Thyroid gland (tissue), 4 donors: ENCODE results near the gene SEC22C. TPM values are rescaled to one million over a fixed set of nuclear protein-coding genes. Genes with fewer than 3 reads are reported as not detected.
A peak's percentile ranks its signal among the peaks of the same experiment; 100 is the strongest.

Source experiments
- DNase-seq, 2 donors: peaks; one replicate each; pipeline ENCODE4 v3.0.0-alpha.2; 2019
- H3K27ac ChIP-seq, 3 donors: fragments of 200-600 bp; sonication (generic); 1 replicate in 2 of 3; 2 replicates in 1 of 3; pipeline ENCODE4 v1.5.1; 2016 to 2019; ENCODE audit warnings: mild to moderate bottlenecking in 1 of 3, moderate library complexity in 1 of 3
- H3K27me3 ChIP-seq: fragments of 200-600 bp; sonication (generic); one replicate; pipeline ENCODE4 v1.5.1; 2019
- H3K36me3 ChIP-seq, 2 donors: fragments of 200-600 bp; sonication (generic); one replicate each; pipeline ENCODE4 v1.5.1; 2016 to 2019
- H3K4me1 ChIP-seq, 2 donors: fragments of 200-600 bp; sonication (generic); one replicate each; pipeline ENCODE4 v1.5.1; 2017 to 2019
- H3K4me3 ChIP-seq, 3 donors: fragments of 200-600 bp; sonication (generic); replicated peaks in 1 of 3; 1 replicate in 2 of 3; 2 replicates in 1 of 3; pipeline ENCODE4 v1.5.1; 2016; ENCODE audit warnings: mild to moderate bottlenecking in 1 of 3
- H3K9me3 ChIP-seq: fragments of 200-600 bp; sonication (generic); one replicate; pipeline ENCODE4 v1.5.1; 2017
- POLR2A ChIP-seq, 2 donors: fragments of 450-650 bp; IDR thresholded peaks; one replicate each; pipeline ENCODE4 v1.6.1; 2017; ENCODE audit warnings: antibody characterized with exemption in 2 of 2, mild to moderate bottlenecking in 2 of 2, moderate library complexity in 1 of 2
- WGBS, 2 donors: methylation state at CpG; one replicate each; pipeline ENCODE4 v1.1.5; 2017; 5-methylcytosine and 5-hydroxymethylcytosine counted together
- intact Hi-C: fragments of 100-400 bp; cut with DNase I; formaldehyde crosslinking; loops from one replicate; pipeline ENCODE4 v1.15.1; 2023
- total RNA-seq, 4 donors: library from RNA; depleted of rRNA; stranded (reverse); fragments of >200 nt; gene quantifications; one replicate each; pipeline ENCODE4 v1.2.3, GENCODE V29; 2016
- TF ChIP-seq, protein P1 (sequence below), 6 experiments: fragments of 200-600 bp in 3 of 6; fragments of 450-650 bp in 3 of 6; sonication (generic) in 3 of 6; IDR thresholded peaks; one replicate each; pipeline ENCODE4 v1.5.1; 2016 to 2019; ENCODE audit warnings: antibody characterized with exemption in 6 of 6, mild to moderate bottlenecking in 2 of 6, inconsistent platforms in 1 of 6, moderate library complexity in 1 of 6

The SEC22C gene, protein sequence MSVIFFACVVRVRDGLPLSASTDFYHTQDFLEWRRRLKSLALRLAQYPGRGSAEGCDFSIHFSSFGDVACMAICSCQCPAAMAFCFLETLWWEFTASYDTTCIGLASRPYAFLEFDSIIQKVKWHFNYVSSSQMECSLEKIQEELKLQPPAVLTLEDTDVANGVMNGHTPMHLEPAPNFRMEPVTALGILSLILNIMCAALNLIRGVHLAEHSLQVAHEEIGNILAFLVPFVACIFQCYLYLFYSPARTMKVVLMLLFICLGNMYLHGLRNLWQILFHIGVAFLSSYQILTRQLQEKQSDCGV
- 10 to 100 TPM; 59.9 to 66.4 (median 62.7) TPM for total RNA-seq

DNA sequence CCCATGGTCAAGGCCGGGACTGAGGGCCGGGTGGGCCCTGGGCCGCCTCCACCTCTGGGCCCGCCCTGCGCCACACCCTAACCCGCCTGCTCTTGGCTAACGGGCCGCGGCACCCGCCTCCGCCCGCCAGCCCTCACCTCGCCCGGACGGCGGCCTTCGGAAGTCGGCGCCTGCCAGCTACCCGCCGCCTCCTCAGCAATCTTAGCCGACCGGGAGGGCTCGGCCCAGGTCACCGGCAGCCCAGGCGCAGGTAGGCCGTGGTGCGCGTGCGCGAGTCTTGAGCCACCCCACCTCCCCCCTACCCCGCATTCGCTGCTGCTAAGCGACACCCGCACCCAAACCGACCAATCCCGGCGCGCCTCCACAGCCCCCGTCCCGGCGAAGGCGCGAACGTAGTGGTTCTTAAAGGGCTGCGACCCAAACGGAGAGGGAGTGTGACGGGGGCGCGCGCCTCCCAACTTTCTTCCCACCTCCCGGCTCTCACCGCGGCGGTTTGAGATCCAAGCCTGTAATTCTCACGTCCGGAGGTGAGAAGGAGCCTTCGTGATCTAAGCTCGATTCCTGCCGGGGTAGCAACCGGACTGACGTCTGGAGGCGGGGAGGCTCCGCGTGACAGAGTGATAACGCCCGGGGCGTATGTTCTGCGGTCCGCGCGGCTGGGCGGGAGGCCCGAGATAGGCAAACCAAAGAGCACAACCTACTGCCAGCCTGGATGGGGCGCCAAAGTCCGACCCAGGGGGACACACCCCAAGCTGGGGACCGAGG is at the start of gene SEC22C:
SEC22C (minus strand) TSS at position 259 of the 765 bp plus-strand sequence. CDS start 12,921 bp downstream, outside the sequence.
- intact Hi-C loops, result loop anchor here (10.0 kb wide), 1 partner anchor 617 kb away; the partner anchor contains the start of gene ULK4
- H3K27me3 ChIP-seq, result no peaks in the 10 kb centered on the region
- 0 to 1% methylated on average over 21 to 26 of the region's 77 CpGs for WGBS, 2 donors
- DNase-seq, result peak; percentile 97
- H3K27ac ChIP-seq, result peak within 1 kb of the TSS; percentile 75 to 84 (median 82)
- no peaks in the 10 kb centered on the region for H3K9me3 ChIP-seq
- H3K4me1 ChIP-seq, result peaks cover 8 to 11% of the 10 kb centered on the region in 2 donors
- TF ChIP-seq, protein P1, sequence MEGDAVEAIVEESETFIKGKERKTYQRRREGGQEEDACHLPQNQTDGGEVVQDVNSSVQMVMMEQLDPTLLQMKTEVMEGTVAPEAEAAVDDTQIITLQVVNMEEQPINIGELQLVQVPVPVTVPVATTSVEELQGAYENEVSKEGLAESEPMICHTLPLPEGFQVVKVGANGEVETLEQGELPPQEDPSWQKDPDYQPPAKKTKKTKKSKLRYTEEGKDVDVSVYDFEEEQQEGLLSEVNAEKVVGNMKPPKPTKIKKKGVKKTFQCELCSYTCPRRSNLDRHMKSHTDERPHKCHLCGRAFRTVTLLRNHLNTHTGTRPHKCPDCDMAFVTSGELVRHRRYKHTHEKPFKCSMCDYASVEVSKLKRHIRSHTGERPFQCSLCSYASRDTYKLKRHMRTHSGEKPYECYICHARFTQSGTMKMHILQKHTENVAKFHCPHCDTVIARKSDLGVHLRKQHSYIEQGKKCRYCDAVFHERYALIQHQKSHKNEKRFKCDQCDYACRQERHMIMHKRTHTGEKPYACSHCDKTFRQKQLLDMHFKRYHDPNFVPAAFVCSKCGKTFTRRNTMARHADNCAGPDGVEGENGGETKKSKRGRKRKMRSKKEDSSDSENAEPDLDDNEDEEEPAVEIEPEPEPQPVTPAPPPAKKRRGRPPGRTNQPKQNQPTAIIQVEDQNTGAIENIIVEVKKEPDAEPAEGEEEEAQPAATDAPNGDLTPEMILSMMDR (IDR thresholded peaks at IDR 0.05), result peak in 2 of 6 experiments; percentile 13 to 19
- peak; percentile 5 to 92 for TF ChIP-seq POLR2A (IDR thresholded peaks at IDR 0.05)
- no peaks in the 10 kb centered on the region for H3K36me3 ChIP-seq
- H3K4me3 ChIP-seq, result peak within 1 kb of the TSS; percentile 63 to 73 (median 67)

DNA sequence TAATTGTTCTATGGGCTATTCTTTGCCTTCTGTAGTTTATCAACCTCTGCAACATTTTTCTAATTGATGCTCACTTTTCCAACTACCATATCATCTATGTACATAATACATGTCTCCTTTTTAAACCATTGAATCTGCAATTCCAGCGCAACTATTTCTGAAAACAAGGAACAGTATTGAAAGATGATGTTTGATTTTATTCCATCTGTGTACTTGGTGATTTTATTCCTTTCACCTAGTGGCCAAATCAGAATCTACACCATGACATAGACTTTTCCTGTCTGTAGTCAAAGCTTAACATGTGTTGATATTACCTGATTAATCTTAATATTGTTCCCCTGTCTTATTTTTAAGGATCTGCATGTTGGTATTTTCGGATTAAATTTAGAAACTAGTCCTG is 31.7 kb upstream of the SEC22C start:
- 83 to 87% methylated on average over 2 of the region's 2 CpGs for WGBS, 2 donors
- H3K27me3 ChIP-seq, result no peaks in the 10 kb centered on the region
- no peaks in the 10 kb centered on the region for H3K9me3 ChIP-seq
- no peak for TF ChIP-seq POLR2A (IDR thresholded peaks at IDR 0.05)
- TF ChIP-seq, protein P1 (IDR thresholded peaks at IDR 0.05), result peak in 4 of 6 experiments; percentile 39 to 46 (median 42)
- H3K4me3 ChIP-seq, result no peak overlapping the region
- H3K36me3 ChIP-seq, result no peaks in the 10 kb centered on the region
- peak overlapping the region in 1 of 3 donors; percentile 8 for H3K27ac ChIP-seq
- peaks cover 12% of the 10 kb centered on the region in 2 donors for H3K4me1 ChIP-seq
- no peak for DNase-seq
- intact Hi-C loops, result no loop called here

GRCh38 chr3:42612928-42613327 is 31.2 kb upstream of the SEC22C start:
- Histone ChIP-seq H3K27me3 (no peaks in the 10 kb centered on the region), H3K36me3 (no peaks in the 10 kb centered on the region), H3K4me1 (peaks cover 12% of the 10 kb centered on the region in 2 donors), H3K9me3 (no peaks in the 10 kb centered on the region), H3K4me3 (no peak overlapping the region), H3K27ac (peak overlapping the region in 2 of 3 donors; percentile 8 to 46)
- 91 to 92% methylated on average over 3 of the region's 3 CpGs for WGBS, 2 donors
- intact Hi-C loops, result no loop called here
- no peak for DNase-seq
- no peak for TF ChIP-seq POLR2A (IDR thresholded peaks at IDR 0.05)
- TF ChIP-seq, protein P1 (IDR thresholded peaks at IDR 0.05), result no peak

- H3K4me1 ChIP-seq, result peaks cover 12% of the 10 kb centered on the region in 2 donors
- no peak for TF ChIP-seq POLR2A (IDR thresholded peaks at IDR 0.05)
- TF ChIP-seq, protein P1 (IDR thresholded peaks at IDR 0.05), result no peak
- no peak for DNase-seq
These were observed 30.4 kb upstream of the SEC22C start for GRCh38 chr3:42612217-42612616.

More at GRCh38 chr3:42612217-42612616, 30.4 kb upstream of the SEC22C start:
- no peaks in the 10 kb centered on the region for H3K36me3 ChIP-seq
- WGBS, 2 donors, result 79 to 84% methylated on average over 1 of the region's 1 CpG
- peak overlapping the region in 1 of 3 donors; percentile 46 for H3K27ac ChIP-seq
- intact Hi-C loops, result no loop called here
- H3K9me3 ChIP-seq, result no peaks in the 10 kb centered on the region
- no peaks in the 10 kb centered on the region for H3K27me3 ChIP-seq
- no peak overlapping the region for H3K4me3 ChIP-seq
